Activated CD8-positive, alpha-beta memory T cell treated with anti-CD3 and anti-CD28 coated beads for 4 hours (primary cell): ENCODE data around the gene HIVEP2.

Experiments used
- DNase-seq, 2 donors: peaks; one replicate each; pipeline ENCODE4 v3.0.0-alpha.2; 2020; ENCODE audit warnings: low read depth in 2 of 2

The HIVEP2 gene

GRCh38 chr6:142821164-142821716, 123.7 kb downstream of the HIVEP2 start:
- no peak for DNase-seq

GRCh38 chr6:142820338-142821051, 124.5 kb downstream of the HIVEP2 start:
- no peak for DNase-seq

DNA sequence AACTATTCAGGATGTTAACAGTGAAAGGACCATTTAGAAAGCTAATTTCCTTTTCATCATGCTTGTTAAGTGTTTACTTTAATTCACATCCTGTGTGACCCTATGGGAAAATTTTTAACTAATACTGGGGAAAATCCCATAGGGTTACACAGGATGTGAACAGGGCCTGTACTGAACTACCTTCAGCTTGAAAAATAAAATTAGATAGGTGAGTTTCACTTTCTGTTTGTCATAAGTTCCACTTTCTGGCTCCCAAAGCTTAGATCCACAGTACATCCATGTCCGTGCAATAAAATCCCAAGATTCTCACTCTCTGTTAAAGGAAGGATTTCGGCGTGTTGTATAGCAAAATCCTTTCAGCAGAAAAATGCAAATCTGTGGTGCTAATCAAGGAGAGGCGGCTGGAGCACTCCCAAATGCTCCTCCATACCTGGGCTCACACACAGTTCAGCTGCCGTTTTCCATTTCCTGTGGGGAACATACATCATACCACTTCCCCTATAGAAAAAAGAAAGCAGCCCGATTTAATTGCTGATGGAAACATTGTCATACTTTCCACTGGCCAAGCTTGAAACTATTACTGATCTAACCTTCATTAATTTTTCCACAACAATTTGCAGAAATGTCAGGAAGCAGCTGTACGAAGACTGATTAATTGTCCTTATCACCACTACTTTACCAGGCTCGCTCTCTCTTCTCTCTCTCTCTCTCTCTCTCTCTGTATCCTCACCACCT, 125.2 kb downstream of the HIVEP2 start:
- DNase-seq = peak in 1 of 2 donors; percentile 51

DNA sequence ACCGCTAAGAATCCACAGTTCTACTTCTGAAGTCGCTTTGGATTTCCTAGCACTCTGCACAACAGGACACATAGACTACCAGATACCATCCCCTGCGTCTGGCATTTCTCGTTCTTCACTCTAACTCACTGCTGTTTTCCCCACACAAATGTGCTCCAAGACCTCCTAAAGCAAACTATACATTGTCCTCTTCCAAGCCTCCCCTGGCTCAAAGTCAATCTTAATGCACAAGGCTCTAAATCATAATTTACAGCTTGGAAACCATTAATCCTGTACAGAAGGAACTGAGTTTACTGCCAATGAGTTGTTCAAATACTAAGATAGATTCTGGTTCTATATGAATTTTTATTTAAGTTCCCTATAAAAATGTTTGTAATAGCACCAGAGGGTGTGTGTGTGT, 128.5 kb downstream of the HIVEP2 start:
- DNase-seq = no peak

- no peak for DNase-seq
These were observed 128.9 kb downstream of the HIVEP2 start for GRCh38 chr6:142816031-142816430.

DNA sequence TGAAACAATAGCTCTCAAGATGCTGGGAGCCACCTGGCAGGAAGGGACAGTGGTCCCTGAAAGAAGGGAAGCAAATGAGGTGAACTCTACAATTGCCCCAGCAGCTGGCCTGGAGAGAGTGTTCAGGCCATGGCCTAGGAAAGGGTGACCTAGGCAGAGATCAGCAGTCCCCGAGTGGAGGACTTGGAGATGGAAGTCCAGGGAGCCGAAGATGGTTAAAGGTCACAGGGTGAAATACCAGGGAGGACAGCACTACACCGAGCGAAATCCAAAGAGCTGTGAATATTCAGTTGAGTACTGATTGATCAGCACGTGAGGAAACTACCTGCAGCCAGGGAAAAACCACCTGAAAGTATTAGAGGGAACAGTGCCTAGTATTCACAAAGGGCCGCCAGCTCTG, 133.1 kb downstream of the HIVEP2 start:
- DNase-seq = no peak

DNA sequence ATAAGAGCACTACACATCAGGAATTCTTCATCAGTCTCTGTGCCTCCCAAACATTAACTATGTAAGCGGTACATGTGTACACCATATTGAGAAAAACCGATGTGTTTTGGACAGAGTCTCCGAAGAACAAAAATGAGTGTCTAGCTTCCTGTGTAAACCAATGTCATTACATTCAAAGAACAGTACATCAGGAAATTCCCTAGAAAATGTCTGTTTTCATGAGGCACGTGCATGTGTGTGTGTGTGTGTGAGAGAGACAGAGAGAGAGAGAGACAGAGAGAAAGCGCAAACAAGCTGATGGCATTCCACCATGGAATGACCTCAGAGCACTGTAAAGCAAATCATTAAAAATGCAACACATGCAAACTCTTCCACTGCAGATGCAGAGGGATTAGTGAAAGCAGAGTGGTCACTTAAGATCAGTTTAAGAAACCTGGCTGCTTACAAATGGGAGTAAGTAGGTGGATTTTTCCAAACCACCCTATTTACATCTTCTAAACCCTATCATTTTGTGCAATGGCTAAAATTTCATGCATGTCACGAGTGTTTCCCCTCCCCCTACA, 133.9 kb downstream of the HIVEP2 start:
- no peak for DNase-seq

DNA sequence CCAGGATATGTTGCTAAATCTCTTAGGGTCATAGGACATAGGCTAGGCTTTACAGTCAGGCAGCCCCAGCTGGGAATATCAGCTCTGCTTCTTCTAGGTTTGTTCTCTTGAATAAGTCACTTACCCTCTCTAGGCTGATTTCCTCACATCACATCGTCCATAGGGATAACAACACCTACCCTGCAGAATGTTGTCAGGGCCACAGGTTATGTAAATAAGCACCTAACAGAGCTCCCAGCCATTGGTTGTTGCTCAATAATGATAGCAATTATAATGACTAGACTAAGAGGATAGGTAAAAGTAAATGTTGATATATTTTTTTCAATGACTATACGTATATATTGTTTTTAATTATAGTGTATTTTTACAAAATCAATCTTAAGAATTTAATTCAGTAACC, 135.0 kb downstream of the HIVEP2 start:
- DNase-seq = no peak

GRCh38 chr6:142808405-142809061, 136.4 kb downstream of the HIVEP2 start:
- DNase-seq = no peak

- no peak for DNase-seq
These were observed 139.9 kb downstream of the HIVEP2 start for GRCh38 chr6:142805042-142805441.

- DNase-seq = no peak
These were observed 140.5 kb downstream of the HIVEP2 start for GRCh38 chr6:142804490-142804889.

DNA sequence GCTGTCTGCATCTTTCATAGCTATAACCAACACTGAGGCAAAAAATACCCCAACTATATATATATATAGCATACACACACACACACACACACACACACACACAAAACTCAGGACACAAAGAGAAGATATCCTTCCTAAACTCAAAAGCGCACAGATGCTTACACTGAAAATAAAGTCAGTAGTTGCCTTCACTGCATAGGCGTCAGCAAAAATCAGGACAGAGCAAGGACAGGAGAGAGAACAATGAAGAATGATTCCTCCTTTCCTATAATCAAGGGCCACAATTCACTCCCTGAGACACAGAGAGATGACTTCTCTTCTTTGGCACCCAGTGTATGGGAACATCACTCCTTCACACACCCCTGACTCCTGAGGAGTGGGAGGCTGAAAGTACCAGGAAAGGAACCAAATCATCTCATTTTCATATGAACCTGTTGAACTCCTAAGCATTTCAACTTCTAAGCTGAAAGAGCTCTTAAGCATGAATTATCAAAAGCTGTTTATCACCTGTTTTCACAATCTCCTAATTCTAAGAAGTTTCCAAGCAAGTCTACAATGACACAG, 141.4 kb downstream of the HIVEP2 start:
- no peak for DNase-seq

- no peak for DNase-seq
These were observed 141.9 kb downstream of the HIVEP2 start for GRCh38 chr6:142803032-142803431.

DNA sequence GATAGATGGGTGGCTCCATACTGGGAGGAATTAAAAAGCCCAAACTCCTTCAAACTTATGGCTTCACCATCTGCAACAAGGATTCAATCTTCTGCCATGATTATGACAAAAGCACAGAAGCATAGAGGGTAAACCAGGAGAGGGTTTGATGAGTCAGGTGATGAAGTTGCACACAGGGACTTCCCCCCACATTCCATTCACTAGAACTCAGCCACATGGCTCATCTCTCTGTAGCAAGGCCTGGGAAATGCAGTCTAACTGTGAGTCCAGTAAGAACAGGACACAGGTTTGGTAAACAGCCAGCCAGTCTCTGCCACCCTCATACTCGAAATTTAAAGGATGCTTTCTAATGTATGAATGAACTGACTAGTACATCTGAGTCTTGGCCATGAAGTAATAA, 142.9 kb downstream of the HIVEP2 start:
- no peak for DNase-seq

DNA sequence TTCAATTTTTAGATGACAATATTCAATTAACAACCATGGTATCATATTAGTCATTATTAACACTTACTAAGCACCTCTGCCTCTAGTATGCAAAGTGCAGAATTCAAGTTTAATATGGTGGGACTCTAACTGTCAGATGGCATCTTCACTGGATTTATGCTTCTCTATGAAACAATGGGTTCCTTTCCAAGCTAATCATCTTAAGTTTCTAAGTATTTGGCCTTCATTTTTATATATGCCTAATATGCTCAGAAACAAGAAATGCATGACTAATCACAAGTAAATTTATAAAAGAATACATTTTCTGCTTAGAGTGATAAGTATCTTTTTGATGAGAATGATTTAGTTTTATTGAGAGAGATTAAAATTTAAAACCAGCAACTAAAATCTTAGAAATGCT, 144.7 kb downstream of the HIVEP2 start:
- no peak for DNase-seq

GRCh38 chr6:142799639-142800038, 145.3 kb downstream of the HIVEP2 start:
- DNase-seq = no peak

DNA sequence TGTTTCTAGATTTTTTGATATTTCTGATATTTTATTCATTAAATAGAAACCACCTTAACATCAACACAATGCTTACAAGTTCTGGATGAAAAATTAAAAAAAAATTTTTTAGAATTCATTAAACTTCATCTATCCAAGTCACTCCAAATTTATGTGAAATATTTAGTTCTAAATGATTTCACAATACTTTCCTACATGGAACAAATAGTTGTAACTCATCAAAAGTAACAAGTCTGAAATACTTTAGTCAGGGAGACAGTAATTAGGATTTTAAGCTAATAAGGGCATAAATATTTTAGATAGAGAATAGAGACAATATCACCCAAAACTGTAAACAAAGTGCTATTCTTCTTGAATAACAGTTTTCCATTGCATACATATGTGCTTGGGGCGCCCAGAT, 147.8 kb downstream of the HIVEP2 start:
- no peak for DNase-seq

- DNase-seq = no peak
These were observed 148.4 kb downstream of the HIVEP2 start for GRCh38 chr6:142796571-142796970.

DNA sequence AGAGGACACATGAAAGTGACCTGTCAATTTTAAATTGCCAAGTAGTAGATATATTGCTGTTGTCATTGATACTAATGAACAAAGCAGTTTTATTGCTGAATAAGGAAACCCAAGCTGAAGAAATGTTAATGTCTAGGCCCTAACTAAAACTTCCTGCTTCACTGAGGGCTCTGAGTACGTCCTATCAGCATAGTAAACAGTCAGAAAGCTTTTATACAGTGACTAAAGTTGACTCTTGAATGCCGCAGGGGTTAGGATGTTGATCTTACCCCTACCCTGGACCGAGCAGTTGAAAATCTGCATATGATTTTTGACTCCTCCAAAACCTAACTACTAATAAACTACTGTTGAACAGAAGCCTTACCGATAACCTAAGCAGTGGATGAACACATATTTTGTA, 149.0 kb downstream of the HIVEP2 start:
- no peak for DNase-seq

GRCh38 chr6:142794424-142794823, 150.6 kb downstream of the HIVEP2 start:
- DNase-seq = no peak

- DNase-seq = no peak
These were observed 154.7 kb downstream of the HIVEP2 start for GRCh38 chr6:142790257-142790656.

DNA sequence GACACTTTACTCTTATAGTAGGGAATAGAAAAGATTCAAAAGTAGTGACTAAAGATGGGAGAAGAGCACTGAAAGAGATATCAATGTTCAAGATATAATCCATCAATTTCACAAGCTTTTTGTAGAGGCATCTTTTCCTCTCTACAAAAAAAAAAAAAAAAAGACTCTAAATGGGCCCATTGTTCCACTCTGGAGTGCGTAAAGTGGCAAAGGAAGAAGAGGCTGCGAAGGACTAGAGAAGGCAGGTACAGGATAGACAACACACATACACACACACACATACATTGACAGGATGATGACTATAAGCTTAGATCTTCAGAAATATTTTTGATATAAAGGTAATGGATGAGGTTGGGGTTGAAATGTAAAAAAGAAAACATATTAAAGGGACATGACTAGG, 157.6 kb downstream of the HIVEP2 start:
- DNase-seq = no peak
